HG03432 (cell line): ENCODE measurements around the gene LPP.

ENCODE experiments used
- ATAC-seq: cut with Tn5 transposase; IDR thresholded peaks from one replicate; pipeline ENCODE4 v1.9.1; 2021; ENCODE audit warnings: mild to moderate bottlenecking, moderate library complexity; ENCODE audit not compliant: unreplicated experiment

LPP gene

GRCh38 chr3:188658606-188659005, 504.6 kb downstream of the LPP start:
- no peak for ATAC-seq

GRCh38 chr3:188659449-188660090, 505.6 kb downstream of the LPP start:
- ATAC-seq: no peak

DNA sequence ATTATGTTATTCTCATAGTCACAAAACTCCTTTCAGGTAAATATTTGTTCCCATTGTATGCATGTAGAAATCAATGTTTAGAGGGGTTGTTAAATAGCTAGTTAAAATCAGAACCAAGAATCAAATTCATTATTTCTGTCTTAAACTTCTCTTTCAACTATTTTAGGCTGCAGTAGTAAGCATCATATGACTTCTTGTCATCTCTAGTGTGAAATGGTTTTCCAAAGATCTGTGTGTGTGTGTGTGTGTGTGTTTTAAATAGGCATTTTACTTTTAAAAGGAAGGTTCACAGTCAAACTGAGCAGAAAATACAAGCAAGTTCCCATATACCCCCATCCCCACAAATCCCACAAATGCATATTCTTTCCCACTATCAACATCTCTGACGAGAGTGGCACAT, 506.5 kb downstream of the LPP start:
- no peak for ATAC-seq

DNA sequence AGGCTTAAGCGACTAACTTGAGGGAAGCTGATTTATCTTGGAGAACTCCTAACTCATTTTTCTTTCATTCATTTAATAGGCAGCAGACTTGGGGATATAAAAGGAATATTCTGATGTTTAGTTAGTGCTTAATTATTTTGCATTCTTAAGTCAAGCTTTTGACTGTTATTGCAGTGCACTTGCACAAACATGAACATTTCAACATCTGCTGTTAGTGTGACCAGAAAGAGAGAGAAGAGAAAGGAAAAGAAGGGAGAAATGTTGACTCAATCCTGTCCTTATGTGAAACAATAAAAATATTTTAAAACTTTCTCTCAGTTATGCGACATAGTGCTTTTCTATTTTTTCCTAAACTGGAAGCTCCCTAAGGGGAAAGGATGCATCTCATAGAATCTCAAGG, 507.8 kb downstream of the LPP start:
- no peak for ATAC-seq

DNA sequence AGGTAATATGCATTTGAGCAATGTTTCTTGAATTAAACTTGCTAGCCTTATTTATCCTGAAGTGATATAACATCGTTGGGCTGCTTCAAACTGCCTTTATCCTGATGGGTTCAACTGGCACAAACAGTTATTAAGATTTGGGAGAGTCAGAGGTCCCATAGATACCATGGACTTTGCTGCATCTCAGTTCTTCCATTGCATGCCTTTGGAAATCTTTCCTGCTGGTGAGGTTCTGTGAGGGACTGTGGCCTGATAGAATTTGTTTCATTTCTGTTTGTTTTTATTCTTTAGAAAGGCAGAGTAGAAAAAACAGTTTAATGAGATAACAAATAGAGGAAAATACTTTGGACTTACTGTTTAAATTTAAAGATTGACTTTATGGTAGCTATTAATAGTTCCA, 508.3 kb downstream of the LPP start:
- no peak for ATAC-seq

- no peak for ATAC-seq
Measured at GRCh38 chr3:188662795-188663194, 508.8 kb downstream of the LPP start.

DNA sequence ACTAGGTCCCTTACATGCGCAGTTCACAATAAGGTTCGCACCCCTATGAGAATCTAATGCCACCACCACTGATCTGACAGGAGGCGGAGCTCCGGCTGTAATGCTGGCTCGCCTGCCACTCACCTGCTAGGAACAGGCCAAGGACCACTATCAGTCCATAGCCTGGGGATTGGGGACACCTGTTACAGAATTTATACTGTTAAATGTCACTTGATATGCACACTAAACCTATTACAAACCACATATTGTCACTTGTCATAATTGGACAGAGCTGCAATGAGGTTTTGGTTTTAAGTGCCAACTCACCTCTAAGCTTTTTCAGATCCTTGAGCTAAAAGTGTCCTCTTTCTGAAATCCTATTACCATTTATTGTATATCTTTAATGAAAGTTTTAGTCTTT, 509.9 kb downstream of the LPP start:
- no peak for ATAC-seq

GRCh38 chr3:188664795-188665194, 510.8 kb downstream of the LPP start:
- ATAC-seq: no peak

- no peak for ATAC-seq
Measured at GRCh38 chr3:188667926-188668325, 514.0 kb downstream of the LPP start.

DNA sequence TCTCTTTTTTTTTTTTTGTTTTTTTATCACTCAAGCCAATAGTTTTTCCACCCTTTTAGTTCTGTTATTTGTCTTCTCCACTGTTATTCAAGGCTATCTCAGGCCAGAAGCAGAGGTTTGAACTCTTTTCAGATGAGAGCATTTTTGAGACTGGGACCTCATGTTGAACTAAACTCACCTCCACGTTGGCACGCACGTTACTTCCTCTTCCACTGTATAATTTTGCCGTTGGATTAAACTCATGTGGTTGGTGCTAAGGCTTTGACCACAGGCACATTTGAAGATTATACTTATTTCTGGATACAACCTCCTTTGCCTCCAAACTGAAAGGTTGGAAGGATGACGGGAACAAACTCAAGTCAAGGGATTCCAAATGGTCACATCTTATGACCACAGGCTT, 516.5 kb downstream of the LPP start:
- ATAC-seq: no peak

- ATAC-seq: no peak
Measured at GRCh38 chr3:188671971-188672370, 518.0 kb downstream of the LPP start.

GRCh38 chr3:188672840-188673239, 518.9 kb downstream of the LPP start:
- no peak for ATAC-seq

GRCh38 chr3:188673646-188674186, 519.8 kb downstream of the LPP start:
- no peak for ATAC-seq

DNA sequence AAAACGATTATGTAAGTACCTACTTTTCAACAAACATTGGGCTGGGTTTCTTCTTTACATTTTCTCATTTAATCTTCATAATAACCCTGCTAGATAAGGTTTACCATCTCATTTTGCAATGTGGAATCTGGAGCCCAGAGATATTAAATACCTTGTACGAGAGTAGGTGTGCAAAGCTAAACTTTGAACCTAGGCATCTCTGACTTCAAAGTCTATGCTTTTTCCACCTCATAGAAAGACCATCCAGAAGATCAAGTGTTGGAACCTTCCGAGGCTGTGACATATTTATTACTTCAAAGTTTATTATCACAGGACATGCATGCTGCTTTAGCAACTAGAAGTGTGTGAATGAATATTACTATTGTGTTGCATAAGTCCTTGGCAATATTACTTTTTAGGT, 520.6 kb downstream of the LPP start:
- no peak for ATAC-seq

DNA sequence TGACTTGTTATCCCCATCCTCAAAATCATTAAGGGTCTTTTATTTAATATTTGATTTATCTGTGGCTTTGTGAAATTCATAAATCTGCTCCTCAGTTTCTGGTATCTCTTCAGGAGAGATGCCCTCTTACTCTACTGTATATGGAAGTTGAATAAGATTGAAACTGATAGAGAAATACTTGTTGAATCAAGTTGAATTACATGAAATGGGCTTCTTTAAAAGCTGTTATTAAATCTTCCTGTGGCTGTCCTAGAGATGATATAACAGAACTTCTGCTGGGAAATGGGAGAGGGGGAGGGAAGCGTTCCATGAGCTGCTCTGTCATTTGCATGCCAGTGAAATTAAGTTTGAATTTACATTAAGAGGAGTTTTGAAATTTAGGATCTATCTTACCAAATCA, 523.4 kb downstream of the LPP start:
- no peak for ATAC-seq

DNA sequence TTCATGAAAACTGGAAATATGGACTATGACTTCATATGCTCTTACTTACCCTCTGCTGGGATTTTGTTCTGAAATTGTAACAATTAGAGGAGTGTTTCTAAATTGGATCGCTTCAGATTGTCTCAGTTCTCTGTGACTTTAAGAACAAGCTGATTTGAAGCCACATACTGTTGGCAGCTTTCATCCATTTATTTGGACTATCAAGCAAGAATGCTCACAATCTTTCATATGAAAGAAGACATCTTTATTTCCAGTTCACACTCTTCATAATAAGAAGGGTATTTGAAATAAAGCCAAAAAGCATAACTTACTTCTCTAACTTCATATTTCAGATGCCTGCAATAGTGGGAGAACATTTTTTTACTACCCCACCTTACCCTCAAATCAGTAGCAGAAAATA, 526.2 kb downstream of the LPP start:
- no peak for ATAC-seq

- ATAC-seq: no peak
Measured at GRCh38 chr3:188680605-188681004, 526.6 kb downstream of the LPP start.

DNA sequence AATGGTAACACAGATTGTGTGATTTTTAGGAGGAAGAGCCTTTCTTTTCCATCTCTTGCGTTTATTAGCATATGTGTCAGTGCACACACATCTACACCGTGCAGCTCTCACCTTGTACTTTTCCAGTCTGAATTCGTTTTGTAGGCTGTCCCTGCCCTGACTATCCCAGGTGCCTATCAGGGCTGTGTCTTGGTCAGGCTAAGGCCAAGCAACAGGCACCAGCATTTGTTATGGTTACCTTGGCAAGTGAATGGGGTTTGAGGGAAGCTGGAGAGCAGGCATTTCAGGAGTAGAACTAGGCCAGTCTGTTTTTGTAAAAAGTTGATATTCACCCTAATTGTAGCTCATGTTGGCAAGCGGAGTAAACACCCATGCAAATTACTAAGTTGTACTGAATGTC, 528.4 kb downstream of the LPP start:
- no peak for ATAC-seq

DNA sequence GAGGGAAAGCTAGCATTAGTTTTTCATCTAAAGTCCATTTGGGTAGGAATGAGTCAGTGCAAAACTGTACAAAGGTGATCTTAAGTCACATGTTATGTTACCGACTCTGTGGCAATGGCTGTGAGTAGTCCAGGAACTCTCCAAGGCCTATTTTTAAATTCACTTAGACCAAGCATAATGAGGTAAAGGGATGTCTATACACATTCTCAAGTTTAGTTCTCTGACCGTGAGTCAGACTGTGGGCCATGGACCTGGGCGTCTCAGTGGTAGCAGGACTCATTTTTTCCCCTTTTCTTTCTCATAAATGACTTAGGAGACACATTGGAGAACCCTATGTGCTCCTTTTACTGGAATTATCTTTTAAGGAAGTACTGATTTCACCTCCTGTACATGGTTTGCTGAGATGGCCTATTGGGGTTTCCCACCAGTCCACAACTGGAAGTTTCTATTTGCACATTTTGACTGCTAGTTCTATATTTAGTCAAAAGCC, 529.1 kb downstream of the LPP start:
- ATAC-seq: no peak

GRCh38 chr3:188684276-188684675, 530.3 kb downstream of the LPP start:
- ATAC-seq: no peak

DNA sequence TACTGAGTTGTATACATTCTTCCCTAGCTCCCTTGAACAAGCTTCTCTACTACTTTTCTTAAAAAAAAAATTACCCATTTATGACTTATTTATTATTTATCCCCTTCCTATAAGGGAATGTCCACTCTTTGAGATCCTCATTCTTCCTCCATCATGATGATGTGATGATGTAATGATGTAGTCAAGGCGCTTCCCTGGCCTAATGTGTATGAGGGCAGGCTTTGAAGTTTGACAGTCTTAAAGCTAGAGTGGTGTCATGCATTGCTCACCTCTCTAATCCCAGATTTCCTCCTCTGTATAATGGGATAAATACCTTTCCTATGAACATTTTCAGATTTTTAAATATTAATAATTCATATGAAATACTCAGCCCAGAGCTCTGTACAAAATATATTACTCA, 531.8 kb downstream of the LPP start:
- ATAC-seq: no peak

DNA sequence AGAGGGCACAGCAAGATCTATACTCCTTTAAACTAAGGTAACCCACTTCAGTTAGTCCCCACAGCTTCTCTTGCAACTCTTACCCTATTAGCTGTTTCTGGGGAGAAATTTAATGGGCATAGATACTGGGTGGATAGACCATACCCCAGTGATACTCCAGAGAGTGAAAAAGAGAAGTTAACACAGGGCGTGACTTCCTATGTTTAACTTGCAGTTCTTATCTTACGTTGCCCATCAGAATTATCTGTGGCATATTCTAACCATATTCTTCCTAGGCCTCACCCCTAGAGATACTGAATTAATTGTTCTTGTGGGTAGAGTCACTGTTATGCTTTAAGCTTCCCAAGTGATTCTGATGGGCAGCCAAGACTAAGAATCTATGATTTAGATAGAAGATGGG, 532.4 kb downstream of the LPP start:
- no peak for ATAC-seq

DNA sequence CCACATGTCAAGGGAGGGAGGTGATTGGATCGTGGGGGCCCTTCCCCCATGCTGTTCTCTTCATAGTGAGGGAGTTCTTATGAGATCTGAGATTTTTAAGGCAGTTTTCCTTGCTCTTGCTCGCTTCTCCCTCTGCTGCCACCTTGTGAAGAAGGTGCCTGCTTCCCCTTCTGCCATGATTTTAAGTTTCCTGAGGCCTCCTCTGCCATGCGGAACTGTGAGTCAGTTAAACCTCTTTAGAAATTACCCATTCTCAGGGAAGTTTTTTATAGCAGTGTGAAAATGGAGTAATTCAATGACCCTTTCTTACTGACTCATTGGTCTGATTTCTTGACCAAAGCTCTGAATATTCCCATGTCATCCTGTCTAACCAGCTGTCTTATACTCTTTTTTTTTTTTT, 533.4 kb downstream of the LPP start:
- no peak for ATAC-seq
